SK-N-MC (cell line): ENCODE measurements around the gene PRRX2.

ENCODE experiments used
- EZH2 ChIP-seq: fragments of 200-600 bp; sonication (generic); IDR thresholded peaks from one replicate; pipeline ENCODE4 v1.6.1; 2017; ENCODE audit warnings: antibody characterized with exemption
- POLR2AphosphoS5 ChIP-seq: IDR thresholded peaks from 2 replicates; pipeline ENCODE4 v1.6.1; 2012; ENCODE audit warnings: mild to moderate bottlenecking, low read depth, low read length, borderline replicate concordance

GRCh38 chr9:129714511-129715061 is 49.1 kb downstream of the PRRX2 start:
- no peak for TF ChIP-seq POLR2AphosphoS5
- no peak for TF ChIP-seq EZH2
